Tongue (tissue), 2 donors: Measurements from ENCODE around the gene SYN1. TPM values are rescaled to one million over a fixed set of nuclear protein-coding genes. Genes with fewer than 3 reads are reported as not detected.

Experiments
- DNase-seq: peaks from one replicate; pipeline ENCODE4 v3.0.0-alpha.2; 2015
- total RNA-seq: library from RNA; depleted of rRNA; stranded (reverse); fragments of >200 nt; gene quantifications from one replicate; pipeline ENCODE4 v1.2.3, GENCODE V29; 2014

Gene SYN1
- total RNA-seq, 1 donor from 2014 or later: 0.41 TPM

DNA sequence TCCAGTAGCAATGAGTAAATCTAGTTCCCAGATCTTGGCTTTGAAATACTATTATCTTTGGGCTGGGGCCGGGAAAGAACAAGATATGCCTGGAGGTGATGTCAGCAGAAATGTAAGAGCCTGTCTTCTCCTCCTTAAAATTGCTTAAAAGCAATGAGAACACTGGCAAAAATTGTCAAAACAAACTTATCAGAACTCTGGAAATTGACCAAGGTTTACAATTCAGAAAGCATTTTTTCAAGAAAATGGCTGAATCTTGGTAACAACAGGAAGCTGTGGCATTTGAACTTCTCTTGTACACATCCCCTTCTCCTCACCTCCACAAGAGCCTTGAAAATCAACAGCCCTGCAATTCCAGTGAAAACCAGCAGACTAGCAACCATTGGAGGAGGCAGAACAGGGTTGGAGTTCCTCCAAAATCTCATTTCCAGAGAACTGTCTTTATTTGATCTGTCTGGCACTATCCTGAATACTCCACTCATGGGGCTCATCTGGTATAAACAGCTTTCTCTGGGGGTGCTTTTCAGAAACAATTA is 23.9 kb downstream of the SYN1 start:
- no peak for DNase-seq

DNA sequence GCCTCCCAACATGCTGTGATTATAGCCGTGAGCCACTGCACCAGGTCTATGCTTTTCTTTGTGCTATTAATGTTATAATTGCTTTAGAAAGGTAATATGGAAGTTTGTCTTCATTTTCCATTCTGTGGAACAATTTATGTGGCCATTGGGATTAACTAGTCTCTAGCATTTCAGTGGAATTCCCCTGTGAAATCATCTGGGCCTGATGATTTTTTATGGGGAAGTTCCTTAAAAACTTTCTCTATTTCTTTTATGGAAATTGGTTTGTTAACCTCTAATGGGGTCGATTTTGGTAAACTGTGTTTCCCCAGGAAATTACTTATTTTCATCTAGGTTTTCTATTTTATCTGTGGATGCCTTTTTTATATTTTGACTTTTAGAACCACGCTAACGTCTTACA is 26.1 kb downstream of the SYN1 start:
- DNase-seq: no peak

DNA sequence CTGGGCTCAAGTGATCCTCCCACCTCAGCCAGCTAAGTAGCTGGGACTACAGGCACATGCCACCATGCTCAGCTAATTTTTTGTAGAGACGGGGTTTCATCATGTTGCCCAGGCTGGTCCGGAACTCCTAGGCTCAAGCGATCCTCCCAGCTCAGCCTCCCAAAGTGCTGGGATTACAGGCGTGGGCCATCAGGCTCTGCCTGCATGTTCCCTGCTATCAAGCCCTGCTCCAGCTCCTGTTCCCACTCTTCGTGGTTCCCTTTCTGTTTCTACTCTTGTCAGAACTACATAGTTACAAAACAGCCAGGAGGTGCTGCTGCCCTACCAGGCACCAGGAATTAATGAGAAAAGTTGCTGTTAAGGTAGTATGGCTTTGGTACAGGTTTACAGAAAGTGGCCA is 28.7 kb downstream of the SYN1 start:
- DNase-seq: no peak

DNA sequence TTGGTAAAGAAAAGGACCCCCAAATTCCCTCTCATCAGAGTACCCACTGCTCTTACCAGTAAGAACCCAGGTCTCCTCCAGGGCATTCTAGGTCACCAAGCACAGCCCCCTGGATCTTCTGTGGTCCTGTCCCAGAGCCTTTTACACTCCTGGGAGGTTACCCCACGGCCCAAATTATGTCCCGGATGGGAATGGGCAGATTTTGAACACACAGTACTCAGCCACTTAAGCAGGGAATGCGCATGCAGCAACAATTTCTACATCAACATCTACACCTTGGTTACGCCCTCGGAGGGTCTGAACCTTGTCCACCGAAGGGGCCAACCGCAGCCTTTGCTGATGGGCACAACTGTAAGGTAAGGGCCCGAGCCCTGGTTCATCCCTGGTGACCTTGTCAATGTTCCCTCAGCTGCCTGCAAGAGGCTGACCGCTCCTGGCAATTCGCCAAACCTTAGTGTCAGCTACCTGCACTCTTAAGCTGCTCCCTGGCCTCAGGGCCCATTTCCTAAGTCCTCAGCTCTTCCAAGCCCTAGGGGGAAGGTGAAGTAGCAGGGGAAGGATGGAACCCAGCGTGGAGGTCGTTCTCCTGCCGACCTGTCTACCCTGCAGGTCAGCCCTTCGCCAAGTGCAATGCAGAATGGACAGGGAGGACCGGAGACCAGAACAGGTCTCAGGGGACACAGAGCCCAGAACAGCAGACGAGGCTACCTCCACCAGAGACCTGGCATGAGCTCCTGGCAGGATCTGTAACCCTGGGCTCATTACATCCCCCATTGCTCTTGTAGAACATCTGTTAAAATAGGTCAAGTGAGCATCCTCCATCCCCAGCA is 31.5 kb downstream of the SYN1 start:
- no peak for DNase-seq

DNA sequence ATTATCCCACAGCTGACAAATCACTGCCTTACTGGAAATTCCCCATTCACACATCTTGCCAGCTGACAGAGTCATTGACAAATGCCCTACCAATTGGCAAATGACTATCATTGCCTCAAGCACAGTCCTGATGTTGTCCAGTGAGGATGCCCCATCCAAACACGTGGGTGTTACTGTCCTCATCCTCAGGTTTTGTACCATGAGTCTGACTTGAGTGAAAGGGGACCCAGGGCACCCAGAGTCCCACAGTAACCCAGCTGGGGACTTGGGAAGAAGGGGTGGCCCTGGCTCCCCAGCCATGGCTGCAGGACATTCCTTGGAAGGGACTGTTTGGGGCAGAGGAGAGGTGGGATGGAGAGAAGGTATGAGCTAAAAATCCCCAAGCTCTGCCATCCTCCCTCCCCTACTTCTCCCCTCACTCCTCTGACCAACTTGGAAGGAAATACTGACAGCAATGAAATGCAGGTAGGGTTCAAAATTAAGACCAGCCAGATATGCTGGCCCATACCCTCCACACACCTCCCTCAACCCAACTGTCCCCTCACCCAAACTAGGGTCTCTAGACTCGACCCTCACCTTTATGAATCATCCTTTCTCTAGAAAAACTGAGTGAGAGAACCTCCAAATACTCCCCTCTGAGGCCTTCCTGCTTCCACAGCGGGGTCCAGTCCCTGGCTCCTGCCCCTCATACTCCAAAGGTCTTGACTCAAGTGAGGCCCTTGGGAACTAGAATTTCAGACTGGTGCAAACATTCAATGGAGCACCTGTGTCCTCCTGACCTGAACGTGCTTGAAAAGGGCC is 32.4 kb downstream of the SYN1 start:
- DNase-seq: no peak

DNA sequence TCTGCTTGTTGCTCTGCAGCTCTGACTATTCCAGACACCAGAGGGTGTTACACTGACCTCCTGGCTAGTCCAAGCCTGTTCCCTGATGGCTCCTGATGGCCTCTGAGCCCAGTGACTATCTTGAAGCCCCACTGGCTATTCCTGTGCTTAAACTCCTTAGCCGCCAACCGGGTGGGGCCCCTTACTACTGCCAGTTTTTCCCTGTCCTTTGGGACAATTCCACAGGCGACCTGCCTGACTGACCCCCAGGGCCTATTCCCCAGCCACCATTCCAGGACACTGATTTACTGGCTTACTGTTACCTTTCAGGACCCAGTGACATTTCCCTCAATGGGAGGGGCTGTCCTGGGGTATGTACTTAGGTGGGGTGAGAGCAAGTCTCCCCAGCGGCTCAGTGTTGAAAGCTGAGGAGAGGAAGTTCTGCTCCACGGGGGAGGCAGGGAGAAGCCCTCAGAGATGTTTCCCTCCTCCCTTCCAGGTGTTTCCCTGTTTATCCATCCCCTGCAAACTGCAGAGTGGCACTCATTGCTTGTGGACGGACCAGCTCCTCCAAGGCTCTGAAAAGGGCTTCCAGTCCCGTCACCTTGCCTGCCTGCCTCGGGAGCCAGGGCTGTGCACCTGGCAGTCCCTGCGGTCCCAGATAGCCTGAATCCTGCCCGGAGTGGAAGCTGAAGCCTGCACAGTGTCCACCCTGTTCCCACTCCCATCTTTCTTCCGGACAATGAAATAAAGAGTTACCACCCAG is 33.4 kb downstream of the SYN1 start:
- DNase-seq: no peak

DNA sequence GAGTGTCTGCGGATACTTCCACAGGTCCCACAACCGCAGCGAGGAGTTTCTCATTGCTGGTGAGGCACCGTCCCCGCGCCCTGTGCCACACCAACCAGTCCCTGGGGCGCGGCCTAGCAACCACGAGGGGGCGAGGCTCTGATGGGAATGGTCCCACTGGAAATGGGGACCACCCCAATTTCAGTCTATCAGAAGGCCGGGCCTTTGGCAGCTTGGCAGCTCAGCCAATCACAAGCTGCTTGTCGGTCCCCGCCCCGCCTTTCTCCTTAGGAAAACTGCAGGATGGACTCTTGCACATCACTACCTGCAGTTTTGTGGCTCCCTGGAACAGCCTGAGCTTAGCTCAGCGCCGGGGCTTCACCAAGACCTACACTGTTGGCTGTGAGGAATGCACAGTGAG is 34.4 kb downstream of the SYN1 start:
- no peak for DNase-seq

DNA sequence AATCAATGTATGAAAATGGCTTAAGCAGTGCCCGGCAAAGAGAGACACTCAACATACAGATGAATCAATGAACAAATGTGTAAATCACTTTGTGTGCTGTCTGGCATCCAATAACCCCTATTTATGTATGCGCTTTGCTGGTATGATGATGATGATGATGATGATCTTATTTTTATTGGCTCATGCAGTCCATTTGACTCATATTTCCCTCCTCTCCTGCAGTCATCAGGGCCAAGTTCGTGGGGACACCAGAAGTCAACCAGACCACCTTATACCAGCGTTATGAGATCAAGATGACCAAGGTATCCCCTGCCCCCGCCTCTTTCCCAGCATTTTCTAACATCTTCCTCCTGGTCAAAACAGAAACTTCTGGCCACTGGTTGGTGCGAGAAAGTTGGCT is 34.9 kb downstream of the SYN1 start:
- DNase-seq: no peak

DNA sequence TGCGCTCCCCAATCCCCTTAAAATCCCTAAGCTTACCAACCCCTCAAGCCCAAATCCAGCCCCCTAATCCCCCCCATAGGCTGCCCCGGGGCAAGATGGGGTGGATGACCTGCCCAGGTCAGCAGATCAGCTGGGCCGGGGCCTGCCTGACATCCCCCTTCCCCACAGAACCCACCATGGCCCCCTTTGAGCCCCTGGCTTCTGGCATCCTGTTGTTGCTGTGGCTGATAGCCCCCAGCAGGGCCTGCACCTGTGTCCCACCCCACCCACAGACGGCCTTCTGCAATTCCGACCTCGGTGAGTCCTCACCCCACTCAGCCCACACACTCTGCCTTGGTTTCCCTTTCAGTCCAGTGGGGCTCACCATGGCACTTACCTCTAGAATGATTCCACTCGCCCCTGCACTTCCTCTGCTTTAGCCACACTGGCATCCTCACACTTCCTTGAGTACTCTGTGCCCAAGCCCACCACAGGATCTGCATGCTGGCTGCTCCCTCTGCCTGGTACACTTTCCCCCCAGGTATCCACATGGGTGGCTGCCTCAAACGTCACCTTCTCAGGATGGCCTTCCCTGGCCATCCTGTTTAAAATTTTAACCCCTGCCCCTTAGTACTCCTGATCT is 36.3 kb downstream of the SYN1 start:
- DNase-seq: no peak

DNA sequence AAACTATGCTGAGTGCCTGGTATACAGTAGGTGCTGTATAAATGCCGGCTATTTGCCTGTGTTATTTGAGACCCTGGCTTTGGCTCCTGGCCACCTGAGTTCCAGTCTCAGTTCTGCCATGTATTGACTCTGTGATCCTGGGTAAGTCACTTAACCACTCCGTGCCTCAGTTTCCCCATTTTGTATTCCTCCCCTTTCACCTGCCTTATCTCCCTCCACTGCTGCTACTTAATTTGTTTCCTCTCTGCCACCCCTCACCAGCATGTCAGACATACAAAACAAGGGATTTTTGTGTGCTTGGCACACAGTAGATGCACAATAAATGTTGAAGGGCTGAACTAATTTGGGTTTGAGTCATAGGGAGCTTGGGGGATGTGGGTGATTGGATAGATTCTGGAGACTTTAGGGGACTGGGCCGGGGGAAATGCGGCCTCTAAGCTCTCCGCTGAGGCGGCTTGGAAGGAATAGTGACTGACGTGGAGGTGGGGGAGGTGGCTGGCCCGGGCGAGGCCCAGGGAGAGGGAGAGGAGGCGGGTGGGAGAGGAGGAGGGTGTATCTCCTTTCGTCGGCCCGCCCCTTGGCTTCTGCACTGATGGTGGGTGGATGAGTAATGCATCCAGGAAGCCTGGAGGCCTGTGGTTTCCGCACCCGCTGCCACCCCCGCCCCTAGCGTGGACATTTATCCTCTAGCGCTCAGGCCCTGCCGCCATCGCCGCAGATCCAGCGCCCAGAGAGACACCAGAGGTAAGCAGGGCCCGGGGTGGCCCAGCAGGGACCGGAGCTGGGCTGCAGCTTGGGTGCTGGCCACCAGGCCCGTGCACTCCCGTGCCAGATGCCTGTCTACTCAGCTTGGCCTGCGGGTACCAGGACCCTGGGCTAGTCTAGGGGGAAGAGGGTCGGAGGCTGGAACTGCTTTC is 37.7 kb downstream of the SYN1 start, which contains the start of gene TIMP1:
Gene TIMP1 (plus strand): TSS at position 706 of the 917 bp plus-strand sequence. CDS start 980 bp downstream, outside the sequence.
- peak; percentile 93 for DNase-seq

DNA sequence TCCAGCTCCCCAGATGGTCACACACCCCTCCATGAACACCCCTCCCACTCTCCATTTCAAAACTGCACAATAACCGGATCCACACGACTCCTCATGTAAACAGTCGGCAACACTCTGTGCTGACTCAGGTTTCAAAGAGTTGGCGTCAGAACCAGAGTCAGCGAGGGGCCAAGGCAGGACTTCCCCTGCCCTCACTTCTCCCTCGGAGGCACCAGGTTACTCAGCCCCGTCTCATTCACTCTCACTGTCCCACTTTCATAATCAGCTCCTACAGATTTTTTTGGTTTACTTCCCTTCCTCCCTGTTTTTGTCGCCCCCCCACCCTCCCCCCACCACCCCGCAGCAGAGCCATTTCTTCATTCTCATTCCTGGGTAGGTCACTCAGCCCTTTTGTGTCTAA is 40.1 kb downstream of the SYN1 start:
- DNase-seq: no peak

DNA sequence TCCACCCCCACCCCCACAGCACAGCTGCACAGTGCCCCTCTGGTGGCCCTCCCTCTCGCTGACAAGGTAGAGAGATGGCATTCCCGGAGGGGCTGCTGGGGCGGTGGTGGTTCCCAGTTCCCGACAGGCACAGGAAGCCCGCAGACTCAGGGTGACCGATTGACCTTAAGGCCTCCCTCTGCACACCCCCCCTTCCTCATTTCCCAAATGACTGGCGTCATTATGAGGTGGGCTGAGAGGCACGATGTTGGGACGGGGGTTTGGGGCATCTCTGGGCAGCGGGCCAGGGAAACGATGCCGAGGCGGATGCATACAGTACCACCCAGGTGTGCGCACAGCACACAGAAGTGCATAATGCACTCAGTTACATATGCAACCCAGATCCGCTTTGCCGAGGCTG is 41.0 kb downstream of the SYN1 start:
- DNase-seq: no peak

DNA sequence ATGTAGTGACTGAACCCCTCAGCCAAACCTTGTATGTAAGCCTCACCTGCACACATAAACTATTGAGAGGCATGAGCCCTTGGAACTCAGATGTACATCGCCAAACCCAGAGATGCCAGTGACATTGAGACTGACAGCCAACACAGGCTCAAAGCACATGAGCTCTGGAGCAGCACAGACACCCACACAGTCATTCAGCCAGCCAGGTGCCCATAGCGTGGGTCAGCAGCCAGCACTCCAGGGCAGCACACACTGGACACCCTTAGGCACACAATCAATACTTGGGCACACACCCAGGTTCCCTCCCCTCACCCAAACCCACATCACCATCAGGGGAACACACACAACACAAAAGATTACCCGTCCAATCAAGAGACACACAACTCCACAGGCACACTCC is 41.8 kb downstream of the SYN1 start:
- DNase-seq: no peak

DNA sequence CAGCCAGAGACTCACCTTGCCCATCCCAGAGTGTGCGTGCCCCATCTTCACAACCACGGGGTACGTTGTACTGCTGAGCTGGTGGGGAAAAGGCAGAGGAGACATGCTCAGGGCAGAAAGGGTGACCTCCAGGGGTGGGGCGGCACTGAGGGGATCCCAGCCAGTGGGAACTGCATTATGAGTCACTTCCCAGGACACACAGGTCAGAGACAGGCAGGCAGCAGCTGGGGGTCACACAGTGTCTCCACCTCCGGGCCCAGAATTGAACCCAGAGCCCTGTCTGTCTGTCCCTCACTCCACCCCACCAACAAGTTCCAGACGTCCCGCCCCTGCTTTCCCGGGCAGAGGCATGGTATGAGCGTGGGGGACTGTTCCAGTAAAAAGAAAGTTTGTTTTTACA is 42.2 kb downstream of the SYN1 start:
- no peak for DNase-seq

DNA sequence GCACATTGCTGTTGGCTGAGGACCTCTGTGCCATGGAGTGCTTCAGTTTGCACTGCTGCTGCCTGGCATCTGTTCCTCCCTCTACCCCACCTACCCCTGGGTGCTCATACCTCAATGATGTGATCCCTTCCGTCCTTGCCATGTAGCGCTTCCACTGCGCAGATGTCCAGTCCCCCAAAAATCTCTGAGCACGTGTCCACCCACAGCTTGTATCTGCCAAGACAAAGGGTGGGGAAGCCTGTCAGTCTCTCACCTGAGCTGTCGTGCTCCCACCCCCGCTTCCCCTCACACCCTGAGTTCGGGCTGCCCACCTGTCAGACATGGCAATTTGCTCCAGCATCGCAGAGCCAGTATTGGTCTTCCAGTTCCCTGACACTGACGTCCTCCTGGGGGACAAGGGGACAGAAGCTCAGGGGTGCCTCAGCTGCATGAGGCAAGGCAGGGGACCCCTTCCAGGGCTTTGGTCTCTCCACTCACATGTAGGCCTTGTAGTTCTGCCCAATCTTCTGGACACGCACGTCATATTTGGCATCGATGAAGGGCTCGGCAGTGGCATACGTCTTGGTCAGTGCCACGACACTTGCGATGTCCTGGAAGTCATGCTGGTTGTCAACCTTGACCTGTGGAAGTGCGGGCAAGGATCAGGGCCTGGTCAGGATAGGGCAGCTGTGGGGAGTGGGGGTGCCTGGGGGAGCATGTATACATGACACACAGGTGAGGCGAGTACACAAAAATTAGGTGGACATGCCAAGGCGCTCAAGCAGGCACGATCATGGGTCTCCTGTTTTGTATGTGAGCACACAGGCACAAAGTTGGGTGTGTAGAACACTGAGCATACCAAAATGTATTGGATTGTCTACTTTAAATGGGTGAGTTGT is 43.4 kb downstream of the SYN1 start:
- DNase-seq: no peak

DNA sequence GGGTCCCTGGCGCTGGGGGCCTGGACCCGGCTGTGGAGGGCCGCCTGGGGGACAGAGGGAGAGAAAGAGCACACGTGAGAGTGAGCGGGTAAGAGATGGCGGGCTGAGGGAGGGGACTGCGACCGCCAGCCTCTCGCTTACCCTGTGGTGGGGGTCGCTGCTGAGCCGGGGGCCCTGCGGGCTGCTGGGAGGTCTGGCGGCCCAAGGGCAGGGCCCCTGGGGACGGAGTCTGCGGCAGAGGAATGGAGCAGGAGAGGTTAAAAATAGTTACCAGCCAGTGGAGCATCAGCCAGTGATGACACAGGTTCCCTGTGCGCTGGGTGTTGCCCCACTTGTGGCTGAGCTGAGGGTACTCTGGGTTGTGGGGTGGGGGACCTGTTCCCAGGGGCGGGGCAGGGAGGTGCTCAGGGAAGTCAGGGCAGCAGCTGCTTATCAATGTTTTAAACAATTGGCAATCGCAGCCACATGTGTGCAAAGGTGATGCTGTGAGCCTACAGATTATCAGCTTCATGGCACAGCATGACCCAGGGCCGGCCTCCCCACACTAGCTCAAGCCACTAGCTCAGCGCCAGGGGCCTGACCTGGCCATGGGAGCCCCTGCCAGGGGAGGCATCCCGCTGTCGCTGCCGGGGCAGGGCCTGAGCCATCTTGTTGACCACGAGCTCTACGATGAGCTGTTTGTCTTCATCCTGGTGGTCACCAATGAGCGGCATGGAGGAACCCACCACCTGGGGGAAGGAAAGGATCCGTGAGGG is 44.9 kb downstream of the SYN1 start:
- peak; percentile 15 for DNase-seq

DNA sequence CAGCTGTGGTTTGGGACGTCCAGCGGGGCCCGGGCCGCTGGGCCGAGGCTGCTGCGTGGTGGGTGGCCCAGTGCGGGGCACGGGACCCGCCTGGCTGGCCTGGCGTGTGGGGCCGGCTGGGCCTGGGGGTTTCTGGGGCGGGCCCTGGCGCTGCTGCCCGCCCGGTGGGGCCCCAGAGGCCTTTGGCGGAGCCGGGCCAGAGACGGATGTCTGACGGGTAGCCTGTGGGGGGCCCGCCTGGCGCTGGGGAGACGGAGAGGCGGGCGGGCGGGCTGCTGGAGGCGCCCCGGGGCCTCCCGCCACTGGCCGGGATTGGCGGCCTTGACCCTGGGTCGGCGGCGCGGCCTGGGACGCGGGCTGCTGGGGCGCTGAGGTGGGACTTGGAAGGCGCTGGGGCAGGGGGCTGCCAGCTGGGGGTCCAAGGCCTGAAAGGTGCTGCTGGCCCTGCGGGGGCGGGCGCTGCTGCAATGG is 45.5 kb downstream of the SYN1 start:
- DNase-seq: peak; percentile 25

DNA sequence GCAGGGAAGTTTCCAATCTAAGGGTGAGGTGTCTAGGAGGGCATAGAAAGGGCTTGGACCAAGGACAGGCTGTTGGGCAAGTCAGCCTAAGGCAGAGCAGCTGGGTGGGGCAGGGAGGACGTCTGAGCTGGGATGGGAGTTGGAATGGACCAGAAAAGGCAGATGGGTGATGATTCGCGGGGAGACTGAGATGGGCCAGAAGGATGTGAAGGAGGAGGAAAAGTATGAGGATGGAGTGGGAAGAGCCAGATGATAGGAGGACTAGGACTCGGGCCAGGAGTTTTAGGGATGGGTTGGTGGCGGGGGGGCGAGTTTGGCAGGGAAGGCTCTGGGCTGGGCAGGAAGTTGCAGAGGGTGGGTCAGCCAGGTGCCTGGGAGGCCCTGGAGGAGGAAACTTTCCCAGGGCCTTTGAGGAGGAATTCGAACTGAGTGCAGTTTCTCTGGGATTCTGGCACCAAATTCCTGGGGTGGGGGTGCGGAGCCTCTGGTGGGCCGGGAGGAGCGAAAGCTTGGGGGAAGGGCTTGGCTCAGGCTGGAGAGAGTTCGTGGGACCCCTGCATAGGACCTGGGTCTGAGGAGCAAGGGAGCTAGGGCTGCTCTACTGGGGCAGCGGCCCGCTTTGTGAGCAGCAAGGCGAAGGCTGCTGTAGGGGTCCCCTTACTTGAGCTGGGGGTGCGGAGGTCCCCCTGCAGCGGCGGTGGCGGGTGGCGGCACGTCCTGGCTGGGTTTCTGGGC is 46.1 kb downstream of the SYN1 start:
- DNase-seq: peak; percentile 82
